Activated CD4-positive, alpha-beta T cell treated with anti-CD3 and anti-CD28 coated beads, Interleukin-10, Interleukin-2, amounts not matched to agents 100 ng/mL and 50 ng/mL, durations not matched to agents 16 hours and 8 hours (primary cell): ENCODE results near the gene ZNF763.
"Not testable (repeated sequence)": the region's sequence is repeated elsewhere in the genome, so short reads cannot be mapped to it uniquely, and the experiment has no call there.

Source experiments
- DNase-seq: peaks from one replicate; pipeline ENCODE4 v3.0.0-alpha.2; 2020

Gene ZNF763

DNA sequence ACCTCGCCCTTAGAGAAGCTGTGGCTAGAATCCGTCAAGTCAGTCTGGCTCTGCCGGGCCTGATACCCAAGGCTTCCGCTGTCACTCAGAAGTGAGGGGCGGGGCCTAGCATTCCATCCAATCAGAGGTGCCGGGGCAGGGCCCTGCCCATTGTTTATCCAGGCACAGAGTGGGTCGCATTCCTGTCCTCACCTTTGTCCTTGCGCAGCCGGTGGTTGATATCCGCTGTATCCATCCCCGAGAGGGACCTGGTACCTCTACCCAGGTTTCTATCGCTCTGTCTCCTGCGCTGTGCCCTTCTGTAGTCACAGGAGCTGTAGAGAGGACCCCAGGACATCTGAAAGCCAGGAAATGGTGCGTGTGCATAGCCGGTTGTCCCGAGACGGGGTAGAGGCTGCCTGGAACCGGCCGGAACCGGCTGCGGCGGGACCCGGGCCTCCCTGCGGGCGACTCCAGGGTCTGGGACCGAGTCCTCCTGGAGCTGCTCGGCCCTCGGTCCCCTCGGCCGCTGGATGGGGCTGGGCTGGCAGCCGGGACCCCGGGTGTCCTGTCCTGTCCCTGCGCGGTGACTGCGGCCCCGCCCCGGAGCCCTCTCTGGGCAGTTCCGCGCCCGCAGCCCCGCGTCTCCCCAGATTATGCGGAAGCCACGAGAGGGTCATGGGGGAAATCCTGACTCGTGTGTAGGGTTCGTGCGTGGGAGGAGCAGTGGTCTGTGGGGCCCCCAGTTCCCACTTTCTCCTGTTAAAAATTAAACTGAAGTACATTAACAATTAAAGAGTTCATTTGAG lies at the start of gene ZNF763:
Gene ZNF763 (plus strand): TSS at position 183 of the 788 bp plus-strand sequence. CDS start 169 bp downstream, at position 352.
- peak; percentile 81 for DNase-seq

DNA sequence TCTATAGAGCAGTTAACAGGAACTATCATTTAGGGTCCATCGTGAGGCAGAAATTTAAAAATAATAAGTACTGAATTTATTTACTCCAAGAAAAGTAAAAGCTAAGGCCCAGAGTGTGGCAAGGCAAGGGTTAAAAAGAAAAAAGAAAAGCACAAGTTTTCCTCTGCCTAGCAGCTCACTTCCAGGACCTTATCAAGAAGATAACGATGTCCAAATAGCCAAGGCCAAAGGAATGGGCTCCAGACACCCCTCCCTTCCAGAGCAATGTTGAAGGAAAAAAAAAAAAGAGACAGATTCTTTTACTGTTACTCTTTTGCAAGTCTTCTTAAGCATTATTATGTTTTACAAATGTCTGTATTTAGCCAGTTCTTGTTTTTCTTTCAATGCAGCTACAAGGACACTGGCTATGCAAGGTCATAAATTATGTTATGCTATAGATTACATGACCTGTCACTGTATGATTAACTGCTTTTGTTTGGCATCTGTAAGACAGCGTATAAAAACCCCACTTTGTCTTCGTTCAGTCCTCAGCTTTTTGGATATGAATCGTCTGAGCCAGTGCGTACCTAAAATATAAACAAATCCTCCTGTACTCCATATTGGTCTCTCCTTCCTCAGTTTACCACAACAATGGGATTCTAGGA lies 42.9 kb upstream of the ZNF763 start:
- no peak for DNase-seq

DNA sequence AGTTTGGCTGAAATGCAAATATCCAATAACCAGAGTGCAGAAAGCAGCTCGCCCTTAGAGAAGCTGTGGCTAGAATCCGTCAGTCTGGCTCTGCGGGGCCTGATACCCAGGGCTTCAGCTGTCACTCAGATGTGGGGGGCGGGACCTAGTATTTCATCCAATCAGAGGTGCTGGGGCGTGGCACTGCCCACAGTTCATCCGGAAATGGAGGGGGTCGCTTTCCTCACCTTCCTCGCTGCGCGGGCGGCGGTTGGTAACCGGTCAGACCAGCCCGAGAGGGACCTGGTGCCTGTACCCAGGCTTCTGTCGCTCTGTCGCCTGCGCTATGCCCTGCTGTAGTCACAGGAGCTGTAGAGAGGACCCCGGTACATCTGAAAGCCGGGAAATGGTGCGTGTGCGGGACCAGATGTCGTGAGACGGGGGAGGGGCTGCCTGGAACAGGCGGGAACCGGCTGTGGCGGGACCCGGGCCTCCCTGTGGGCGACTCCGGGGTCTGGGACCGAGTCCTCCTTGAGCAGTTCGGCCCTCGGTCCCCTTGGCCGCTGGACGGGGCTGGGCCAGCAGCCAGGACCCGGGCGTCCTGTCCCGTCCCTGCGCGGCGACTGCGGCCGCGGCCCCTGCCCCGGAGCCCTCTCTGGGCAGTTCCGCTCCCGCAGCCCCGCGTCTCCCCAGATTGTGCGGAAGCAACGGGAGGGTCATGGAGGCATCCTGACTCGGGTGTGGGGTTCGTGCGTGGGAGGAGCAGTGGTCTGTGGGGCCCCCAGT lies 39.8 kb upstream of the ZNF763 start, which contains the start of gene ZNF700:
Gene ZNF700 (plus strand): TSS at position 222 of the 765 bp plus-strand sequence. CDS start 104 bp downstream, at position 326.
- peak; percentile 97 for DNase-seq

DNA sequence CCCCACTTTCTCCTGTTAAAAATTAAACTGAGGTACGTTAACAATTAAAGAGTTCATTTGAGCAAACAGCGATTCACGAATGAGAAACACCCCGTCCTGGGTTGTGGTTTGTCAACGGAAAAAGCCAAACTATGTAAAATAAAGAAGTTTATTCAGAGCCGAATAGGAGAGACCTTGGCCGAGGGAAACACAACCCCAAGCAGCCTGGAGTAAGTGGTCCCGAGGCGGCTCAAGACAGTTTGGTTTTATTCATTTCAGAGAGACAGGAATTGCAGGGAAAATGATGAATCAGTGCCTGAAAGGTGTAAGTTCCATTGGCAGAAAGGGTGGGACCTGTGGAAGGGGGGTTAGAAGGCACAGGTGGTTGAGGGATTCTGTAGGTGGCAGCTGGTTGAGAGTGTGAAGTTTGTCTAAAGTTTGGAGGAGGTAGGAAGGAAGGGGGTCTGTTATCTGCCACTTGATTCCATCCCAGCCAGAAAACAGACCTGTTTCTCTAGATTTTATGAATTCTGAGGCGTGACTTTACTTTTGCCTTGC lies 39.1 kb upstream of the ZNF763 start:
- DNase-seq = not testable (repeated sequence)

DNA sequence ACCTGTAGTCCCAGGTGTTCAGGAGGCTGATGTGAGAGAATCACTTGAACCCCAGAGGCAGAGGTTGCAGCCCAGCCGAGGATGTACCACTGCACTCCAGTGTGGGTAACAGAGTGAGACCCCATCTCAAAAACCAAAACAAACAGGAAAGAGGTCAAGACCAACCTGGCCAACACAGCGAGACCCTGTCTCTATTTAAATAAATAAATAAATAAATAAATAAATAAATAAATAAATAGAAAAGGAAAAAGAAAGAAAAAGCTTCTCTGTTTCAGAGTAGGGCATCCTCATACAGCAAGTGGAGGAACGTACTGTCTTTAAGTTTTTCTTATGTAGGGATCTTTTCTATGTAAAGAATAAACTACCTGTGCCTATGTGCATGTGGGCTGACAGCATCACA lies 37.6 kb upstream of the ZNF763 start:
- DNase-seq = no peak

DNA sequence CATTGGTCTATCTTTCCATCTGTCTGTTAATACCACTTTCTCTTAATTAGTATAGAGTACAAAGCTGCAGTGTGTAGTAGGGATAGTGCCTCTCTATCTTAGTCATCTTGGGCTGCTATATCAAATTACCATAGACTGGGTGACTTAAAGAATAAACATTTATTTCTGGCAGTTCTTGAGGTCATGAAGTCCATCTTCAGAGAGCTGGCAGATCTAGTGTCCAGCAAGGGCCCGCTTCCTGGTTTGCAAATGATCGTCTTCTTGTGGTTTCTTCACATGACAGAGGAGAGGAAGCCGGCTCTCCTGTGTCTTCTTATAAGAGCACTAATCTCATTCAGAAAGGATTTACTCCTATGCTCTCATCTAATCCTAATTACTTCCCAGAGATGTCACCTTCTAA lies 33.8 kb upstream of the ZNF763 start:
- no peak for DNase-seq

DNA sequence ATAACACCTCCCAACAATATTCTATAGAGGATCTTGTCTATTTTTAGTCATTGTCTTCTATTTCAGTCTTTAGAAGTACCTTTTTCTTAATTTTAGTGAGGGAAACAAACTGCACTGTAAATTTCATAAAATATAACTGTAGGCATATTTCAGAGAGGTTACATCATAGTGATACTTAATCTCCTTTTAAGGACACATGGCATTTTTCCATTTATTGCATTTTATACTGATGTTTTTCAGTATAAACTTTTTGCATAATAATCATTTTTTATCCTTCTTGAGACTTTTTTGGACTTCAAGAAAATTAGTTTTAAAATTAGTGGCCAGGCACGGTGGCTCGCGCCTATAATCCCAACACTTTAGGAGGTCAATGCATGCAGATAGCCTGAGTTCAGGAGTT lies 33.3 kb upstream of the ZNF763 start:
- no peak for DNase-seq

DNA sequence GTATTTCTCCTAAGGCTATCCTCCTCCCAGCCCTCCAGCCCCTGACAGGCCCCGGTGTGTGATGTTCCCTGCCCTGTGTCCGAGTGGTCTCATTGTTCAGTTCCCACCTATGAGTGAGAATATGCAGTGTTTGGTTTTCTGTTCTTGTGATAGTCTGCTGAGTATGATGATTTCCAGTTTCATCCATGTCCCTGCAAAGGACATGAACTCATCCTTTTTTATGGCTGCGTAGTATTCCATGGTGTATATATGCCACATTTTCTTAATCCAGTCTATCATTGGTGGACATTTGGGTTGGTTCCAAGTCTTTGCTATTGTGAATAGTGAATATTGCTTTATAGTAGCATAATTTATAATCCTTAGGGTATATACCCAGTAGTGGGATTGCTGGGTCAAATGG lies 29.0 kb upstream of the ZNF763 start:
- not testable (repeated sequence) for DNase-seq

DNA sequence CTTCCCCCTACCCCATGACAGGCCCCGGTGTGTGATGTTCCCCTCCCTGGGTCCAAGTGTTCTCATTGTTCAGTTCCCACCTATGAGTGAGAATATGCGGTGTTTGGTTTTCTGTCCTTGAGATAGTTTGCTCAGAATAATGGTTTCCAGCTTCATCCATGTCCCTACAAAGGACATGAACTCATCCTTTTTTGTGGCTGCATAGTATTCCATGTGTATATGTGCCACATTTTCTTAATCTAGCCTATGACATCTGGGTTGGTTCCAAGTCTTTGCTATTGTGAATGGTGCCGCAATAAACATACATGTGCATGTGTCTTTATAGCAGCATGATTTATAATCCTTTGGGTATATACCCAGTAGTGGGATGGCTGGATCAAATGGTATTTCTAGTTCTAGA lies 26.5 kb upstream of the ZNF763 start:
- not testable (repeated sequence) for DNase-seq

DNA sequence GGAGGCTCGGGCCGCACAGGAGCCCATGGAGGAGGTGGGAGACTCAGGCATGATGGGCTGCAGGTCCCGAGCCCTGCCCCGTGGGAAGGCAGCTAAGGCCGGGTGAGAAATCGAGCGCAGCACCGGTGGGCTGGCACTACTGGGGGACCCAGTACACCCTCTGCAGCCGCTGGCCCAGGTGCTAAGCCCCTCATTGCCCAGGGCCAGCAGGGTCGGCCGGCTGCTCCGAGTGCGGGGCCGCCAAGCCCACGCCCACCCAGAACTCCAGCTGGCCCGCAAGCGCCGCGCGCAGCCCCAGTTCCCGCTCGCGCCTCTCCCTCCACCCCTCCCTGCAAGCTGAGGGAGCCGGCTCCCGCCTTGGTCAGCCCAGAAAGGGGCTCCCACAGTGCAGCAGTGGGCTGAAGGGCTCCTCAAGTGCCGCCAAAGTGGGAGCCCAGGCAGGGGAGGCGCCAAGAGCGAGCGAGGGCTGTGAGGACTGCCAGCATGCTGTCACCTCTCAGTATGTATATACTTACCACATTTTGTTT lies 23.4 kb upstream of the ZNF763 start:
- not testable (repeated sequence) for DNase-seq

DNA sequence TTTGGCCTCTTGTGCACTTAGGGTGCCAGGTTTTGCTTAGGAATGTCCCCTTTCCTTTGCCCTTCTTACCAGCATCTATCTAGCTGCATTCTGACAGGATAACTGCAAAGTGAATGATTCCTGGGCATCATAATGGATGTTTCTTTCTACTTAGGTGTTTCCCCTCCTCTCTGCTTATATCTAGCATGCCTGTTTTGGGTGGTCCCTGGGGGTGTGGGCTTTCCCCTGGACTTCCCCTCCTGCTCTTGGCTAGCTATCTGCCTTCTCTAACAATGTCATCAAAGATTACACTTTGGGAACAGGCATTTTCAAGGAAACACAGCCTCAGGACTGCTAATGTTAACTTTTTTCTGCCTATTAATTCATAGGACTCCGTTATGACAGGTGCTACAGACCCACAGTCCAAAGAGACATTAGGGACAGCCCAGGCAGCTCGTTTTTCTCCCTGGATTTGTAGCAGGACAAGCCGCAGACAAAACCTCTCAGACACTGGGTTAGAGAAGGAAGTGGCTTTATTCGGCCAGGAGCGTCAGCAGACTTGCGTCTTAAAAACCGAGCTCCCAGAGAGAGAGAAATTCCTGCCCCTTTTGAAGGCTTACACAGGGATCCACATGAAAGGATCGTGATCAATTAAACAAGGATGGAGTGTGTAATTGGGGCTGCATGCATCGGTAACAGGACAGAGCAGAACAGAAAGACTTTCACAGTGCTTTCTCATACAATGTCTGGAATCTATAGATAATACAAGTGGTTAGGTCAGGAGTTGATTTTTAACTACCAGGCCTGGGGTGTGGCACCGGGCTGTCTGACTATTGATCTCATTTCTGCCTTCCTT lies 22.6 kb upstream of the ZNF763 start:
- no peak for DNase-seq

DNA sequence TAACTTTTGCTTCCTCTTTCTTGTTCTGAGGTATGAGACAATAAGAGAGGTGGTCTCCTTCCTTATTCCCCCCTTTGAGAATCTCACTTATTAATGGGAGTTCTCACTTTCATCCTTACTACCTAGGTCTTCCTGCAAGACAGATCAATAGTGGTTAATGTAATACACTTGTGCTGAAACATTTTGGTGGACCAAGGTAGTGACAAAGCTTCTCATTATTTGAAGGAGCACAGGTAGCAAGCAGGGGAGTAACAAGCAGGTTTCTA lies 22.1 kb upstream of the ZNF763 start:
- DNase-seq = no peak

DNA sequence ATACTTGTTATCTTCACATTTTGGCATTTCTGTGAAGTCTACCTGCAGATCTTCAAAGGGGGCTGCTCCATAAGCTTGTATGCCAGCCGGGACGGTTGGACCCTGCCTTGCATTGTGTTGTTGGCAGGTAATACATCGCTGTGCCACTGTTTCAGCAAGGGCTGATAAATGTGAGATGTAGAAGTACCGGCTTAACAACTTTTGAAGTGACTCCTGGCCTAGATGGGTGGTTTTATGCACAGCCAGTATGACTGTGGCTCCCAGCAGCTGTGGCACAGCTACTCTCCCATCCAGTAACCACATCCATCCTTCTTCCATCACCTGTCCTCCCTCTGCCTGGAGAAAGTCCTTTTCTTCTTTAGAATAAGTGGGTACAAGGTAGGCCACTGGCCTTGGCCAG lies 20.2 kb upstream of the ZNF763 start:
- DNase-seq = no peak

DNA sequence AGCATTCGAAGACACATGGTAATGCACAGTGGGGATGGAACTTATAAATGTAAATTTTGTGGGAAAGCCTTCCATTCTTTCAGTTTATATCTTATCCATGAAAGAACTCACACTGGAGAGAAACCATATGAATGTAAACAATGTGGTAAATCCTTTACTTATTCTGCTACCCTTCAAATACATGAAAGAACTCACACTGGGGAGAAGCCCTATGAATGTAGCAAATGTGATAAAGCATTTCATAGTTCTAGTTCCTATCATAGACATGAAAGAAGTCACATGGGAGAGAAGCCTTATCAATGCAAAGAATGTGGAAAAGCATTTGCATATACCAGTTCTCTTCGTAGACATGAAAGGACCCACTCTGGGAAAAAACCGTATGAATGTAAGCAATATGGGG lies 16.2 kb upstream of the ZNF763 start:
- DNase-seq = no peak

DNA sequence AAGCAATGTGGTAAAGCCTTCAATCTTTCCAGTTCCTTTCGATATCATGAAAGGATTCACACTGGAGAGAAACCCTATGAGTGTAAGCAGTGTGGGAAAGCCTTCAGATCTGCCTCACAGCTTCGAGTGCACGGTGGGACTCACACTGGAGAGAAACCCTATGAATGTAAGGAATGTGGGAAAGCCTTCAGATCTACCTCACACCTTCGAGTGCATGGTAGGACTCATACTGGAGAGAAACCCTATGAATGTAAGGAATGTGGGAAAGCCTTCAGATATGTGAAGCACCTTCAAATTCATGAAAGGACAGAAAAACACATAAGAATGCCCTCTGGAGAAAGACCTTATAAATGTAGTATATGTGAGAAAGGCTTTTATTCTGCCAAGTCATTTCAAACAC lies 15.6 kb upstream of the ZNF763 start:
- no peak for DNase-seq

DNA sequence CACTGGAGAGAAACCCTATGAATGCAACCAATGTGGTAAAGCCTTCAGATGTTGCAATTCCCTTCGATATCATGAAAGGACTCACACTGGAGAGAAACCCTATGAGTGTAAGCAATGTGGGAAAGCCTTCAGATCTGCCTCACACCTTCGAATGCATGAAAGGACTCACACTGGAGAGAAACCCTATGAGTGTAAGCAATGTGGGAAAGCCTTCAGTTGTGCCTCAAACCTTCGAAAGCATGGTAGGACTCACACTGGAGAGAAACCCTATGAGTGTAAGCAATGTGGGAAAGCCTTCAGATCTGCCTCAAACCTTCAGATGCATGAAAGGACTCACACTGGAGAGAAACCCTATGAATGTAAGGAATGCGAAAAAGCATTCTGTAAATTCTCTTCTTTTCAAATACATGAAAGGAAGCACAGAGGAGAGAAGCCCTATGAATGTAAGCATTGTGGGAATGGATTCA lies 15.2 kb upstream of the ZNF763 start:
- DNase-seq = not testable (repeated sequence)

DNA sequence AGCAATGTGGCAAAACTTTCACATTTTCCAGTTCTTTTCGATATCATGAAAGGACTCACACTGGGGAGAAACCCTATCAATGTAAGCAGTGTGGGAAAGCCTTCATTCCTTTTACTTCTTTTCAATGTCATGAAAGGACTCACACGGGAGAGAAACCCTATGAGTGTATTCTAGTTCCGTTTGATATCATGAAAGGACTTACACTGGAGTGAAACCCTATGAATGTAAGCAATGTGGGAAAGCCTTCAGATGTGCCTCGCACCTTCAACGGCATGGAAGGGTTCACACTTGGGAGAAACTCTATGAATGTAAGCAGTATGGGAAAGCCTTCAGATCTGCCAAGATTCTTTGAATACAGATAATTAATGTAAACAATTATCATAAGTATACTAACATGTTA lies 14.5 kb upstream of the ZNF763 start:
- DNase-seq = no peak

DNA sequence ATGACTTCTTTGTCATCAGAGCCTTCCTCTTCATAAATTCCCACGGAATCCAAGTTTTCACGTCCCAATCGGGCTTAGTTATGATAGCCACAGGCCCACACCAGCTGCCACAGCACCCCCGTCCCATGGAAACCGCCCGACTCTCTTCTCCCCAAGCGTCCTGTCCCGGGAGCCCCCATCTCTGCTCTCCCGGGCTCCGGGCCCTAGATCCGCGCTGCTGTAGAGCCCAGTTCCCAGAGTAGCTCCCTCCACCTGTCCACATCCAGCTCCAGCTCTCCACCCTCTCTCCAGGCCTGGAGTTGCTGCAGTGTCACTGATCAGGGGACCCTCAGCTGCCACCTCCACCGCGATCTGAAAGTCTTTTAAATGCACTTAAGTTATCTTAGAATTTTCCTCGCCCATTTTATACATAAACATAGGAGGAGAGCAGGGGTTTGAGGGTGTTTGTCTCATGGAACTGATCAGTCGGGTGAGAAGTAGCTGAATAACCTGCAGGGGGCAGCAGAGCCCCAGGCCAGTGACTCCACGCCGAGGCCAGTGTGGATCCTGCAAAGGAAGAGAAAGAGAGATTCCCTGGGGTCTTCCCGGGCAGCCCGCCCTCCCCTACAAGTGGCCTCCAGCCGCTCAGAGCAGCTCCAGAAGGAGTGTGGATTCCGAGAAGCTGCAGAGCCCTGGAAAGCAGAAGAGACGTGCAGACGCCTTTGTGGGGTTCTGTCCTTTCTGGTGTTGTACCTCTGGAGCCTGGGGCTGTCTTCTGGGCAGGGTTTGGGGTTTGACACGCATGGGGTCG lies 1.1 kb upstream of the ZNF763 start:
- DNase-seq = peak; percentile 67

DNA sequence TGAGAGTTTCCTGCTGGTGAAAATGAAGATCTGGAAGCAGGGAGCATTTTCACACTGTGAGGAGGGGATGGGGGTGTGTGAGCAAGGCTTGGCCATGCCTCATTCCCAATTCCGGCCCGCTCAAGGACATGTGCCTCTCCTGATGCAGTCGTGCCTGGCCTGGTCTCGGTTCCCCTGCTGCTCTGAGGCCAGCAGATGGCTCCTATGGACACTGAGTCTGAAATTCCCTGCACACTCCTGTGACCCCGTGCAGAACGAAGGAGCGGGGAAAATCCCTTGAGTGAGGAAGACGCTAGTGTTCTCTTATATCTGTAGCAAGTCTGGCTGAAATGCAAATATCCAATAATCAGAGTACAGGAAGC lies 363 bp upstream of the ZNF763 start:
- DNase-seq = no peak

DNA sequence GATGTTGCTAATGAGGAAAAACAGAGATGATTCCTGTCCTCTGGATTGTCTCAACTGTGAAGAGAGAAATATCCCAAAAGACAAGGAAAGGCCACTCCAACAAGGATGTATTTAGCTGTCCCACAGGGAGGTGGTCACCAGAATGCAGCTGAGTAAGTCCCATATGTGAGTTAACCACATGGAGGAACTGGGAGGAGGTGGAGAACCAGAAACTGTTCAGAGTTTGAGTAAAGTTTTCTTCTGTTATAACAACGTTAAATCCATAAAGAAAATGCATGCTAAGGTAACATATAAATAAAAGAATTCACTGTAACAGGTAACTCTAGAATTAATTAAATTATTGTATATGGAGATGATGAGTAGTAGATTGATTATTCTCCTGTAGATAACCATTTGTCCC lies 5.3 kb downstream of the ZNF763 start:
- no peak for DNase-seq

DNA sequence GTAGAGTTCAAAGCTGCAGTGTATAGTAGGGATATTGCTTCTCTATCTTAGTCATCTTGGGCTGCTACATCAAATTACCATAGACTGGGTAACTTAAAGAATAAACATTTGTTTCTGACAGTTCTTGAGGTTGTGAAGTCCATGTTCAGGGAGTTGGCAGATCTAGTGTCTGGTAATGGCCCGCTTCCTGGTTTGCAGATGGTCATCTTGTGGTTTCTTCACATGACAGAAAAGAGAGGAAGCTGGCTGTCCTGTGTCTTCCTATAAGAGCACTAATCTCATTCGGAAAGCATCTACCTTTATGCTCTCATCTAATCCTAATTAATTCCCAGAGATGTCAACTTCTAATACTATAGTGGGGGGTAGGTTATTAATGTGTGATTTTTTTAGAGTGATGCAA lies 6.2 kb downstream of the ZNF763 start:
- no peak for DNase-seq
